GM13976 (cell line): ENCODE results near the gene PAX7.

Experiments used
- DNase-seq: peaks from one replicate; pipeline ENCODE4 v3.0.0; 2012; ENCODE audit warnings: low spot score
- in situ Hi-C: fragments of 300-500 bp; cut with MboI; formaldehyde crosslinking; loops from one replicate; pipeline ENCODE4 v1.12.0; 2022; ENCODE audit warnings: low sequenced_read_pairs, mixed read lengths, inconsistent platforms; ENCODE audit not compliant: unreplicated experiment
- TF ChIP-seq, protein P1 (sequence below): IDR thresholded peaks from 2 replicates; pipeline ENCODE4 v1.5.1; 2012; ENCODE audit warnings: borderline replicate concordance, mild to moderate bottlenecking; ENCODE audit not compliant: insufficient read depth; ENCODE audit errors: extremely low read depth, missing control alignments, control extremely low read depth

PAX7 gene

DNA sequence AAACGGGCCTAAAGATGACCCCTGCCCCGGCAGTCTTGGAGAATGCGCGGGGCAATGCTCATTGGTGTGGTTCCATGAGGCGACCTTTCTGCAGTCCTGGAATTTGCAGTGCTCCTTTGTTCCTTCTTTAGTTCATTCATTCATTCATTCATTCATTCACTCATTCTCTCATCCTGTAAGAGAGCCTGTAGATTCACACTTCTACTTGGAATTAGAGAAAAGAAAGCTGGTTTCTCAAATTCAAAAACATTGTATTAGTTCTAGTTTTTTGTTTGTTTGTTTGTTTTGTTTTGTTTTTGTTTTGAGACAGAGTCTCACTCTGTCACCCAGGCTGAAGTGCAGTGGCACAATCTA is 31.6 kb downstream of the PAX7 start:
- in situ Hi-C loops, result no loop called here
- TF ChIP-seq, protein P1, sequence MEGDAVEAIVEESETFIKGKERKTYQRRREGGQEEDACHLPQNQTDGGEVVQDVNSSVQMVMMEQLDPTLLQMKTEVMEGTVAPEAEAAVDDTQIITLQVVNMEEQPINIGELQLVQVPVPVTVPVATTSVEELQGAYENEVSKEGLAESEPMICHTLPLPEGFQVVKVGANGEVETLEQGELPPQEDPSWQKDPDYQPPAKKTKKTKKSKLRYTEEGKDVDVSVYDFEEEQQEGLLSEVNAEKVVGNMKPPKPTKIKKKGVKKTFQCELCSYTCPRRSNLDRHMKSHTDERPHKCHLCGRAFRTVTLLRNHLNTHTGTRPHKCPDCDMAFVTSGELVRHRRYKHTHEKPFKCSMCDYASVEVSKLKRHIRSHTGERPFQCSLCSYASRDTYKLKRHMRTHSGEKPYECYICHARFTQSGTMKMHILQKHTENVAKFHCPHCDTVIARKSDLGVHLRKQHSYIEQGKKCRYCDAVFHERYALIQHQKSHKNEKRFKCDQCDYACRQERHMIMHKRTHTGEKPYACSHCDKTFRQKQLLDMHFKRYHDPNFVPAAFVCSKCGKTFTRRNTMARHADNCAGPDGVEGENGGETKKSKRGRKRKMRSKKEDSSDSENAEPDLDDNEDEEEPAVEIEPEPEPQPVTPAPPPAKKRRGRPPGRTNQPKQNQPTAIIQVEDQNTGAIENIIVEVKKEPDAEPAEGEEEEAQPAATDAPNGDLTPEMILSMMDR, result no peak
- DNase-seq, result no peak

DNA sequence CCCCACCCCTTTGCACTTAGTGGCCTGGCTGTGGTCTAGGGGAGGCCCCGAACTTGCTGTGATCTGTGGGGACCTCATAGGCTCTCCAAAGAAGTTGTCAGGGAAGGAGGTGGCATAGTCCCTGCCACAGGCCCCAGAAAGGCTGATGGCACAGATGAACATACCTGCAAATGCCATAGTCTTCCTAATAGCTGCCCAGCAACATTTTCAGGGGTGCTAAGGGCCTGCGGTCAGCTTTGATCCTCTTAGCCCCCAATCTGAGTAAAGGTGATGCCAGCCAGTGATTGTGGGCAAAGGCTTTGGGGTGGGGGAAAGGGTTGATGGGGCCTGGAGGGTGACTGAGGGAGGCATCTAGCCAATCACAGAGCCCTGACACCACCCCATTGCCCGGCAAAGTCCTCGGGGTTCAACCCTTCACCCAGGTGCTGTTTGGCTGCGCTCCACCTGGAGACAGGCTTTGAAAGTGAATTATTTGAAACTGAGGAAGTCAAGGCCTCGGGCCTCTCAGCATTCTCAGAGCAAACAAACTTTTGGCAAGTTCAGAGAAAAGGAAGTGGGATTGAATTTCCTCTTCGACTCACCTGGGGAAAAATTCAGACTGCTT is 35.8 kb downstream of the PAX7 start:
- TF ChIP-seq, protein P1, result no peak
- in situ Hi-C loops, result no loop called here
- no peak for DNase-seq

DNA sequence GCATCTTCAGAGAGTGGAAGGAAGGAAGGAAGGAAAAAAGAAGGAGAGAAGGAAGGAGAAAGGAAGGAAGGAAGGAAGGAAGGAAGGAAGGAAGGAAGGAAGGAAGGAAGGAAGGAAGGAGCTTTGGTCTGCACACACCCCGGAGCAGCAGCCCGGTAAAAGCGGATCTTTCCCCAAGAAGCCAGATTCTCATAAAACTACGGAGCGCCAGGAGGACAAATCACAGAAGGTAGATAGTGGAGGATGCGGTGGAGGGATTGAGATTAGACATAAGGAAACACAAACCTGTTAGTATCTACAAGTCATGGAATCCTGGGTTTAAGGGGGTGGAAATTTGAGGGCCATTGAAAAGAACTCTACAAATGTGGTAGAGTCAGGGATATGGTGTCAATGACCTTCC is 36.7 kb downstream of the PAX7 start:
- TF ChIP-seq, protein P1, result no peak
- in situ Hi-C loops, result no loop called here
- DNase-seq, result no peak

DNA sequence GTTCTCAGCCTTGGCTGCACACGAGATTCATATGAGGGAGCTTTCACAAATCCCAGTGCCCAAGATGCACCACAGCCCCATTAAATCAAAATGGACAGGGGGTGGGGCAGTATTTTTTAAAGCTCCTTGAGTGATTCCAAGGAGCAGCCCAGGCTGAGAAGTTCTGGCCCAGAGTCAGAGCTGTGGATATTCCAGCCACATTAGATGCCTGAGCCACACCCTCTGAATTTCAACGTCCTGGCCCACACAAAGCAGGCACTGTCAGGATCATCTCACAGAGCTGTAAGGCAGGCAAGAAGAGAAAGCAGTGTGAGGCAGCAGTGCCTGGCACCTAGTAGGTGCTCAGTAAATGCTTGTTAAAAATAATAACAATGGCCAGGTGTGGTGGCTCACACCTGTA is 37.4 kb downstream of the PAX7 start:
- DNase-seq, result no peak
- TF ChIP-seq, protein P1, result no peak
- in situ Hi-C loops, result no loop called here

DNA sequence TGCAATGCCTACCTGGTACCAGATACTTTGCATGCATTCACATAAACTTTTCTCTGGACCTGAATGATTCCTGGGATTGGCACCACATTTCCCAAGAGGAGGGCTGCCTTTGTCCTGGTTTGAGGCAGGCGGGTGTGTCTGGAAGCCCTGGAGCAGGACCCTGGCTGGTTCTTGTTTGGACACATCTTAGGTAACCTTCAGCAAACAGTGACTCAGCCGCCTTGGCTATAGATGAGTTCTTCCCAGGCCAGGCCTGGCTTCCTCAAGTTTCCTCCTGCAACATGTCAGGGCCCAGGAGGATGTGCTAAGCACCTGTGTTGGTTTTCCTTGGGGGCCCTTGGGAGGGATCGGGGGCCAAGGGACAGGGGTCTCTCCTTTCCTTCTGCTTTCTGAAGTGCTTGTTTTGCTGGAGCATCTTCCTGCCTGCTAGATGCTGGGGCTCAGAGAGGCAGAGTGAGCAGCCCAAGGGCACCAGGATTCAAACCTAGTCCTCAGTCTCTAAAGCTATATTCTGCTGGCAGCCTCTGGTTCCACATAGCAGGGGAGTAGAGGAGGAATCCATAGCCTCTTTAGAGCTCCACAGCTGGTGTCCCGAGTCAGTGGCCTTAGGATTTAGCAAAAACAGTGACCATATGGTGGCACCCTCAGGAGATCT is 38.2 kb downstream of the PAX7 start:
- TF ChIP-seq, protein P1, result no peak
- in situ Hi-C loops, result no loop called here
- DNase-seq, result no peak

DNA sequence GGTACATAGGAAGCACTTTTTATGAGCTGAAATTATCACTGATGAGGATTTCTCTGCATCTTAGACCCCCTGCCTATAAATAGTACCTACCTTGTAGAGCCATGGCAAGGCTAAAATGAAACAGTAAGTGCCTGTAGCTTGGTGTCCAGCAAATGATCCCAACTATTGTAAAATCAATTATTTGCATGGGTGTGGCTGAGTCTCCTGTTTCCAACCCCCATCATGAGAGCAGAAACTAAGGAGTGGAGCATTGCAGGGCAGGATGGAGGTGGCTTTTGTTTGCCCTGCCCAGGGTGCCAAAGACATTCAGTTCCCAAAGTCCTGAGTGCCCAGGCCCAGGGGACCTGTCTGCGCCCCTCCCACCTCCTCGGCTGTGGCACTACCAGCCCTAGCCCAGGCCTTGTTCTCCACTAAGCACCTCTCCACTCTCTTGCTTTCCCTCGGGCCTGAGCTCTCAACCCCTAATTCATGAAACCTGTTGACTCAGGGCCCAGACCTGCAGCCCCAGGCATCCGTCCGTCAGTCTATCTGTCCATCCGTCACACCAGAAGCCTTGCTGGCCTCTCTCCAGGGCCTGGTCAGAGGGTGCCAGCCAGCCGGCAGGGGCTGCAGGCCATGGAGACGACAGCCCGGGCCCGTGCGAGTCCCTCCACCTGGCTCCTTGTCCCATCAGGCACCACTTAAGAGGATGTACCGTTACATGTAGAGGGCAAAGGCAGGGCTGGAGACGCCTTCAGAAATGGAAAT is 39.6 kb downstream of the PAX7 start:
- TF ChIP-seq, protein P1, result no peak
- in situ Hi-C loops, result no loop called here
- no peak for DNase-seq
